ENCODE measurements around the gene RPS23.

Gene RPS23

DNA sequence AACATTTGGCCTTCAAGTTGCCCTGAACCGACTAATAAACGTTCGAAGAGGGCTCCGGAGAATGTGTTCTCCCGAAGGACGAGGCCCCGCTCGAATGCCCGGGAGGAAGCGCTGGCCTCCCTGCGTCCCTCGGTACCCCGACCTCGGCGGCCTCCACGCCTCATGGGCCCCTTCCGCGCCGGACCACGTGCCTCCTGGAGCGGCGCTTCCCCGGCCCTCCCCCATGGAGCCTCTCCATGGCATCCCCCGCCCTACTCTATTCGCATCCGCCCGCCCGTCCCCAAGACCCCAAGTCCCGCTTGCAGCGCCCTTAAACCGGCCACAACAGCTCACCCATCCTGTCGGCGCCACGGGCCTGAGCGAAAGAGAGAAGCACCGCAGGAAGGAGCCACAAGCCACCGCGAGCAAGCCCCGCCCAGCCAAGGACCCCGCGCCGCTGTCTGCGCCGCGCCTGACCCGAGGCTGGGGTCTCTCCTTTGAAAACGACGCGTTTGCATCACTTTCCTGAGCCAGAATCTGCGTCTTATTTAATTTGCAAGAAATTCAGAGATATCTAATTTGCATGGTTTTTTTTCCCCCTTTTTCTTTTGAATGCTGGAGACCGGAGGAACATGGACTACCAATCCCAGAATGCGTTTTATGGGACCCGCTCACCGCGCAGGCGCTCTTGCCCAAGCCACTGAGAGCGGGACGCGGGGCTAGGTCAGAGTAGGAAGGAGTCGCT, at the start of gene RPS23:
TSS of gene RPS23 (minus strand) at position 368 of the 724 bp plus-strand sequence. CDS start at position 337, 31 bp downstream.
- DNase-seq: peak; percentile 60

DNA sequence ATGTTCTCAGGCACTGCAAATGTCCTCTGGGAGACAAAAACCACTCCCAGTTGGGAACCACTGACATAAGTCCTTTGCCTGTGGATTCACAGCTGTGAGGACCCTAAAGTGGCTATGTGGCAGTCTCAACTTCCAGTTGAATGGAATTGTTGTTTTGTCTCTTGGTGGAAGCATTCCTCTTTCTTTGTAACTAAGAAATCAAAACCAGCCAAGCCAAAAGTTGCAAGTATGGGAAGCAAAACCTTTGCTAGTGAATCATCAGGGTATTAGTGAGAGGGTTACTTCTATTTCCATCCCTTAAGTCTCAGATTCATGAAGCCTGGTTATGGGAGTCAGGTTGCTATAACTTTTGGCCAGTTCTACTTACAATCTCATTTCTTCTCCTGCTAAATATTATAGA, 49.8 kb upstream of the RPS23 start:
- no peak for DNase-seq

DNA sequence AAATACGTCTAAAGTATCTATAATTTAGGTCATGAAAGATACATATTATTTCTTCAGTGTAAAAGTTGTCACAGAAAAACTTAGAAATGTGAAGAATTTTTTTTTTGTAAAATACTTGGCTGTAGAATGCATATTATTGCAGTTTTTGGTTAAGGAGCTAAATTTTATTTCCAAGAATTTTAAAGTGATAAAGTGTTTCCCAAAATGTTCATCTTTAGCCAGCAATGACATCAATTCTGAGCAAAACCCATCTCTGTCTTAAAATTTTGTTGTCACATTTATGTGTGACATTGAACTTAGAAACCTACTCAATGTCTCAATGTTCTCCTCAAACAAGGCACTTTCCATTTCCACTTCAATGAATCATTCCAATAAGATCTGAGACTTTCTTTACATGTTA, 47.8 kb upstream of the RPS23 start:
- no peak for DNase-seq

DNA sequence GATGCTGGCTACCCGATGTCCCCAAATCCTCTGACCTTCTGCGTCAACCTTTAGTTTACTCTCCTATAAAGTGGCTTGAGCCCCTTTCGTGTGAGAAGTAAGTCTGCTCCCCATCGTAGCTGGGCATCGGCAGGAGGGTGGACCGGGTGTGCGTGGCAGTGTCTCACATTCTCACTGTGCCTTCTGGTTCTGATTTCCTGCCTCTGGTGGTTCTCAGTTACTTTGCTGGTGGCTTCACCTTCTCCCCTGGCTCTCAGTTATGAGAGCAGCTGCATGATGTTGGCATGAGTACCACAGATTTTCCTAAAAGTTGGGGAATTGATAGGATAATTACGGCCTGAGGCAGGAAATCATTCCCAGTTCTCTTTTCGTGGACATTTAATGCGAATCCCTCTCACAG, 47.0 kb upstream of the RPS23 start:
- no peak for DNase-seq

DNA sequence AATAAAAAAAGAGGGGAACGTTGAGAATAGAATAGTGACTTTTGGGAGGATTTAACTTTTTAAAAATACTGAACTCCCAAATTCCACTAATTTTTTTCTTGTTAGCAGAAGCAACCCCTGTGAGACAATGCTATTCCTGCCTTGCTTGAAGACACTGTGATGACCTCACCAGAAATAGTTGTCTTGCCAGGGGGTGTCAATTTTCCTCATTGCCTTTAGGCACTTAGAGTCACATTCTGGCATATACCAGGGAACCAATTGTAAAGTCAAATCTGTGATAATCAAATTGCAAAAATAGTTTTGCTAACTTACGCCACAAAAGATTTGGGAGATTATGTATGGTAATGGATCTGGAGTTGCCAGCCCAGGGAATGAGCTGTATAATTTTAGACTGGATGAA, 42.8 kb upstream of the RPS23 start:
- no peak for DNase-seq

DNA sequence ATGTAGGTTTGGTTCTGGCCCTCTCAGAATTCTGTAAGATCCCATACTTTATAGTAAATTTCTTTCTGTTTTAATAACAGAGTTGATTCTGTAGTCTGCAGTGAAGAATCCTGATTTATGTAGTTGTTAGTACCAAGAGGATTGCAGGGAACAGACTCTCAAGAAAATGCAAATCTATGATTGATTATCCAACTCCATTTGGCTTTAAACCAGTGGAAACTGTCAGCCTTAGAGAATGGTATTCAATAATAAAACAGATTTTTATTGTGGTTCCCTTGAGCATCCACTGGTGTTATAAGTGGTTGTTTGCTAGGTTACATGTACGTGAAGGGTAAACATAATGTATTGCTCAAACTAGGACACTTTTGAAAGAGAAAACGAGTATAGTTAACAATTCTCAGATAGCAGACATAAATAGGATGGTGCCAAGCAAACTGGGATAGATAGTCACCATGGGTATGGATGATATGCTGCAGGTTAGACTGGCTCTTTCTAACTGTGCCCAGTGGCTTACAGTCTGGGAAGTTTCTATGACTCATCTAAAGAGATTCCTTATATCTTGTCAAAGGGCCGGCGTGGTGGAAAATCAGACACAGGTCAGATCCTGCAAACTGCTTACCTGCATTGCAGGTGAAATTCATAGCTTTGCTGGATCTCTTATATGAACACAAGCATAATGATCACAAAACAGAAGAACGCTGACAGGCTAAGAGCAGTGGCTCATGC, 41.7 kb upstream of the RPS23 start:
- no peak for DNase-seq

DNA sequence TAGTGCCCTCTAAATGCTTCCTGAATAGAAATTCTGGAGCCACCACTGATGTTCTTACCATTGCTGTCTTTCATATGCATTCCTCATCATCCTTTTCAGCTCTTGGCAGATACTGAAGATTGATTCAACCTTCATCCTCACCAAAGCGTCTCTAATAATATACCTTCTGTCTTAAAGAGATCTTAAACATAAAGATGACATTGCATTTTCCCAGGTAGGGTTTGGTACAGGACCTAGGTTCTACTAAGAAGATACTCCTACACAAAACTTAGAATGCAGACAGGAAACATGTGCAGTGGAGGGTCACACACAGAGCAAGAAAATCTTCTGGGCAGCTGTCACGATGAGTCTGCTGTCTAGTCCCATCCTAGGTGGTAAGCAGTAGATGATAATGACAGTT, 41.0 kb upstream of the RPS23 start:
- DNase-seq: no peak

DNA sequence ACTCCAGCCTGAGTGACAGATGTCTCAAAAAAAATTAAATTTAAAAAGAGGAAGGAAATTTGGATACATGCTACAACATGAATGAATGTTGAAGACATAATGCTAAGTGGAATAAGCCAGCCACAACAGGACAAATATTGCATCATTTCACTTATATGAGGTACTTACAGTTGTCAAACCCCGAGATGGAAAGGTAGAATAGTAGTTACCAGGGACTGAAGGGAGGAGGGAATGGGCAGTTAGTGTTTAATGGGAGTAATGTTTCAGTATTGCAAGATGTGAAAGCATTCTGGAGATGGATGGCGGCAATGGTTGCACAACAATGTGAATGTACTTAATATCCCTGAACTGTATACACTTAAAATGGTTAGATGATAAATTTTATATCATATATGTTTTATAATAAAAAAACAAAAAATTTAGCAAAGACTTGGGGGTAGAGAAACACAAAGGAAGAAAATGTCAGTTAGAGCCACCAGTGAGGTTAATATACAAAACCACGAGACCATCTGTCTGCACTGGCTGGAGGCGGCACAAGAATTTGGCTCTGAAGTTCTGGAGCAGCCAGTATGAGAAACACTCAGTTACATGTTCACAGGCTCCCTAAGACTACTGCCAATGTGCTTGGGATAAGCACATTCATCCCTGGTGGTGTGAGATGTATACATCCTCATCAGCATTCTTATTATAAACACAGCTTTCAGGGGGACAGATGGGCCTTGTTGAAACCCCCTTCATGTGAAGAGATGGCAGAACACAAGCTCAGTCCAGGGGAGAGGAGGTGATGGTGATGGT, 37.0 kb upstream of the RPS23 start:
- no peak for DNase-seq

DNA sequence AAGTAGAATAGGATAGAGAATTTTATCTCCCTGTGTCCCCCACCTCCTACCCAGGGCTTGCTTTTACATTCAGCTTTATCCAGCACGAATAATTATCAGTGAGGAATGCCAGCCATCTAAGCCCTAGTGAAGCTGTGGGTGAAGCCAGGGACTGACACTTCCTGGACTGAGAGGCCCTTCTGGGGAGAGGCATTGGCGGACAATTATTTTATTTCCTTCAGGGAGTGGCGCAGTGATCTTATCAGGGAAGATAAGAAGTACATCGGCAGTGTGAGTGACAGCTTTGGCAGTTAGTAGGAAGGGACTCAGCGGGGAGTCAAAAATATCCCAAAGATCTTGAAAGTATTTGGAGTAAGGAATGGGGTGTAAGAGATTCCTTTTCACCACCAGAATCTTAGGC, 34.9 kb upstream of the RPS23 start:
- DNase-seq: no peak

DNA sequence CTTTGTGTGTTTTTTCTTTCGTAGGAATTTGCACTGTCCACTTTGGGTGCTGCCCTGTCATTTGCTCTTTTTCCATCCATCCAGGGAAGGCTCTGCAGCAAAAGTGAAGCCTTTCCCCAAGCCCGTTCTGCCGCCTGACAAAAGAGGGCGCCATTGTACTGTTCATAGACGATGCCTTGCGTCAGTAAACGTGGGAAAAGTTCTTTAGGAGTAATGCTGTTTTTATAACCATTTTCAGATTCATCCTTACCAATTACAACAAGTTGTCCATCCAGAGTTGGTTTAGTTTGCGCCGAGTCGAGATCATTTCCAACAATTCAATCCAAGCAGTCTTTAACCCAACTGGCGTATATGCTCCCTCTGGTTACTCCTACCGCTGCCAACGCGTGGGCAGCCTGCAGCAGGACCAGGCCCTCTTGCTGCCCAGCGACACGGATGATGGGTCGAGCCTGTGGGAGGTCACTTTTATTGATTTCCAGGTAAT, 34.3 kb upstream of the RPS23 start:
- peak; percentile 14 for DNase-seq

DNA sequence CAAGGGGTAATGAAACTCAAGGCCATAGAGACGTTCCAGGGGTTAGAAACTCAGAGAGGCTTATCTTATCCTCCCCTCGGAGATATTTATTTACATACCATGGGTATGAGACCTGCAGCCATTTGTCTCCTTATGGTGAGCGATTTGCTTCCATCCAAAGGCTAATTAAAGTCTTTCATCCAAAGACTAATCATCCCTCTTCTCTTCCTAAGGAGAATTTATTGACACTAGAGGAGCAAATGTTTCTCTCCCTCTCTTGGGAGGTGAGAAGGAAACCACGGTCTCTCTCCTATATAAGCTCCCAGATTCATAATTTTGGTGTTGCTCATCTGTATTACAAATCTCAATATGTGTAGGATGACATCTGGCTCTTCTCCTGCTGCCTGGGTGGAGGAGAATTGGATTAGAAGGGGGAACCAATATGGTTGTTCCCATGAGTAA, 31.0 kb upstream of the RPS23 start:
- DNase-seq: no peak

DNA sequence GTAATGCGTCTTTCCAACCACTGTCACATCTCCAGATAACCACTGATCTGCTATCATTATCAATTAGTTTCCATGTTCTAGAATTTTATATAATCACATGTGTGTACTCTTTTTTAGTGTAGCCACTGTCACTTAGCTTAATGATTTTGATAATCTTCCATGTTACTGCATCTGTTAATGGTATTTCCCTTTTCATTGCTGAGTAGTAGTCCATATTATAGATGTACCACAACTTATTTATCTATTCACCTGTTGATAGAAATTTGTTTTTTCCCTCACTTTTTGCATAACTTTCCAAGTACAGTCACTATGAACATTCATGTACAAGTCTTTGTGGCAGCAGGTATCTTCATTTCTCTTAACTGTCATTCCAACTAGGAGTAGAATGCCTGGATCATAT, 30.3 kb upstream of the RPS23 start:
- DNase-seq: no peak

DNA sequence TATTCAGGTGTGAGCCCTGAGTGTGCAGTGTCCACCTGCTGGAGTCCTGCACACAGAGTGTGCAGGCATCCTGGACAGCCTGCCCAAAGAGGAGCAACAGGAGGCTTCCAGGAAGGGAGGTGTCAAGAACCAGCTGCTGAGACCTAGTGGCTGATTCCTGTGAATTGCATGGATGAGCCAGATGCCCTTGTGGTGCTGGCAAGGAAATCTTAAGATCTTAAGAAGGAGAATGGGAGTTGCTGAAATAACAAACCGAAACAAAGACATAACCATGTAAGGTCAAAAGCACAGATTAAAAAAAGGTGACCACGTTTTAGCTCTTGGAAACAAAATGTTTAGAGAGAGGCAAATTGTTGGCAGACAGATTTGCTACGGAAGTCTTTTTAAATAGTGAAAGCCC, 29.3 kb upstream of the RPS23 start:
- no peak for DNase-seq

DNA sequence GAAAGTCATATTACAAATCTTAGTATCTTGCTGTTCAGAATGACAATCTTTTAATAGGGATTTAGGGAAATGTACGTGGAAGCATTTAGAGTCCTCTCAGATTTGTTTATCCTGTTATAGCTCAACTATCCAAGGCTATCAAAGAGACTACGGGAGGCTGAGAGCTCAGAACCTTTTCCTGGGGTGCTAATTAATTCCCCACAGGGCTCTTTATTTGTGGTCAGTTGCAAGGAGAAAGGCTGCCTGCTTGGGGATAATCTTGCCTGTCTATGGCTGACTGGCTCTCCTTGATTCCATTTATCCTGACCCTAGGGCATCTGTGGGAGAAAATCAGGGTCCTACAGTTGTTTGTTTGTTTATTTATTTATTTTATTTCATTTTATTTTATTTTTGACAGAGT, 28.0 kb upstream of the RPS23 start:
- DNase-seq: no peak

DNA sequence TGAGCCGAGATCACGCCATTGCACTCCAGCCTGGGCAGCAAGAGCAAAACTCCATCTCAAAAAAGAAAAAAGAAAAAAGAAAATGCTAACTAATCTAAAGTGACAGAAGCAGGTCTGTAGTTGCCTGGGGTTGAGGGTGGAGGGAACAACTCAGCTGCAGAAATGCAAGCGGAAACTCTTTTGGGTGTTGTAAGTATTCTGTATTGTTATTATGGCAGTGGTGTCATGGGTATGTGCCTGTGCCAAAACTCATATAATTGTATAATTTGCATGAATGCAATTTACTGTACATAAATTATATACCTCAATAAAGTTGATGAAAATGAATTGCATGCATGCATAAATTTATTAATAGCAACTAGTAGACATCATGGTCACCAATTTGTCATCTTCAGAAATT, 23.0 kb upstream of the RPS23 start:
- no peak for DNase-seq

DNA sequence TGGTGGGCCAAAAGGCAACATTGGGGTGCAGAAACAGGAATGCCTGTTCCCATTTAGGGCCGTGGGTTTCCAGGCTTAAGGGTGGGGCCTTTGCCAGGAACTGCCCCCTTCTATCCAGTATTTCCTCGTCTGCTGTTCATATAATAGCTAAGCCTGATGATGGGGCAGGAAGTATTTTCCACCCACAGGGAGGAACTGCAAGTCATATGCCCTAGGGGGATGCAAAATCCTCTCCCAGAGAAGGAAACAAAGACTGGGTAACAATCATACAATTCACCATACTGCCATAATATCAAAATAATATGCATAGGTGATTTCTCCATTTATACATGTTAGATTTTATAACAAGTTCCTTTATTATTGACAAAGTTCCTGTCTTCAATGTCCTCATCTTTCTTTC, 20.5 kb upstream of the RPS23 start:
- DNase-seq: no peak

DNA sequence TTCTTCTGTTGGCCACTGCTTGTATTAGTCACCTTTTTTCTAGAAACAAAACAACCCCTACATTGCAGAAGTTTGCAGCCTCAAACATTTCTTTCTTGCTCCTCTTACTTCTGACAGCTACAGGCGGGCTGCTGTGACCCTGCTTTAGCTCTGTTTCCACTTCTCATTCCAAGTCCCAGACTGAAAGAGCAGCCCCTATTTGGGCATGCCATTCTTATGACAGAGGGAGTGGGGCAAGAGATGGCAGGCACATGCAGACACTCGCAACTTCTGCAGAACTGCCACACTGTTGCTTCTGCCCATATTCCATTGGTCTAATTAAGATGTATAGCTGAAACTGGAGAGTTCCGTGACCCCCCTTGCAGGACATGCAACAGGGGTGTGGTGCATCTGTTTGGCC, 19.6 kb upstream of the RPS23 start:
- DNase-seq: no peak

DNA sequence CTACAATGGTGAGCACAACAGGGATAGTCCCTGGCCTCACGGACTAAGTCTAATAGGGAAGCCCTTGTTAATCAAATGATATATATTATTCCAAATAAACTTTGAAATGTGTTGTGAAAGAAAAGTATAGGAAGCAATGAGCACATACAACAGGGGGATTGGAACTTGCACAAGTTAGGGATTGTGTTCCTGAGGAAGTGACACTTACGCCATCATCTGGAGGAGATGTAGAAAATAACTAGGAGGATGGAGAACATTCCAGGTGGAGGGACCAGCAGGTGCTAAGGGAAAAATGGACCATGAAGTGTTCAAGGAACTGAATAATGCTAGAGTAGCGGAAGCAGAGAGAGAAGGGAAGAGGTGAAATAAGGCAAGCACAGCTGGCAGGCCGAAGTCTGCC, 18.8 kb upstream of the RPS23 start:
- DNase-seq: no peak

DNA sequence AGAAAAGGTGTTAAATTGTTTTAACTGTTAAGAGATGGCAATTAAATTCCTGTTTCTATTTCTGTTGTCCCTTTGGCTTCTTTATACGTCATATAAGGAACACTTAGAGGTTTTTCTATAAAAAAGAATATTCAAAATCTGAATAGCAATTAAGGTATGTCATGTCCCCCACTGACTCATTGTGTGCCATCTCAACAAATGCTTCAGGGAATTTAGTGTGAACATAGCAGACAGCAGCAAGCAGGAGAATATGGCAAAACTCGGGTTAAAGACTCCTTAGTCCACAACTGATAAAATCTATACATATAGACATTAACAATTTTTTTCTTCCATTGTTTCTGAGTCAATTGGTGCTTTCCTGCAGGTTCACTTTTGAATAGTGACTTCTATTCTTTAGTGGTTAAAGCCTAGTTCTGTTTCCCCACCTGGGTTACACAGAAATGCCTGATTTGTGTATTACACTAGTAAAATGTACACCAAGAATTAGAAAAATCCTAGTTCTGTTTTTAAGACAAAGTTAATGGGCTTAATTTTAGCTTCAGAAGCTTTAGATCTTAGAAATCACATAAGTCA, 17.9 kb upstream of the RPS23 start:
- DNase-seq: no peak

DNA sequence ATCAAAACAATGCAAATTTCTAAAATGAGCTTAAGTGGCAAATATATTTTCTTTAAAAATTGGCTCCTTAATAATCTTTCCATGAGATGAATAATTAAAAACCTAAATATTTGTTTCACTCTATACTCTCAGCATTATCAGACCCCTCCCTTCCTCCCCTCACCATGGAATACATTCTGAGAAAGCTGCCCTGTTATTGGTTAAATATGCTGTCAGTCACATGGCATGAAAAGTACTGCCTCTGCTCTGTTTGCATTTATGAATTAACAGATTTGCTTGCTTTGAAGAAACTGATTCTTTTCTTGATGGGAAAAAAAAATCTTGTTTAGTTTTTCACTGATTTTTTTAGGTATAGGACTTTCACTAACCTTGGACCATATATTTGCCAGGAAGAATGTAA, 17.0 kb upstream of the RPS23 start:
- no peak for DNase-seq

DNA sequence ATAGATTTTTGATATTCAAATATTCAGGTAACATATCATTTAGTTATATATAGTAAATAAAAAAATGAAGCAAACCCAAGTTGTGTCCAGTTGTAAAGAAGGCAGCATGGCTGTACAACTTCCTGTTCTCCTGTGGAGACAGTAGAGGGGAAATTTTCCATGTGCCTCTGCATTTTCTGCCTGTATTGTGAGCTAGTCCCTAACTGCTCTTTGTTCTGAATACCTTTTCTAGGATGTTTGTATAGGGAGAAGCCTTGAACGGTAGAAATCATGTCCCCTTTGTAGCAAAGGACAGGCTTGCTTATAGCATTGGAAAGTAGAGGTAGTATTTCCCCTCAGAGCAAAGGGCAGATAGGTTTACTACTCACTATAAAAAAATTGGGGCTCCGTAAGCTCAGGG, 13.3 kb upstream of the RPS23 start:
- DNase-seq: no peak

DNA sequence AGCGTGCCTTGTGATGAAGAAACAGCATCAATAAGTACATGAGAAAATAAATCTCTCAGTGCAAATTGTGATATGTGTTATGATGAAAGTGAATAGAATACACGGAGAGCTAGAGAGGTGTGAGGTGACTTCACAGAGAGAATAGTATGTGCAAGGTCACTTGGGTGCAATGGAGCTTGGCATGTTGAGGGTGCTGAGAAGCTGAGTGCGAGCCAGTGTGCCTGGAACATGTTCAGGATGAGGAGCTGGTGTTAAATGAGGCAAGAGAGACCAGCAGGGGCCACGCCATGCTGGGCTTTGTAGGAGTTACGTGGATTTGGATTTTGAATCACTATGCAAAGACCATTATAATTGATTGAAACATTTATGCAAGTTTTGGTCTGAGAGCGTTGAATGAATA, 12.8 kb upstream of the RPS23 start:
- no peak for DNase-seq

DNA sequence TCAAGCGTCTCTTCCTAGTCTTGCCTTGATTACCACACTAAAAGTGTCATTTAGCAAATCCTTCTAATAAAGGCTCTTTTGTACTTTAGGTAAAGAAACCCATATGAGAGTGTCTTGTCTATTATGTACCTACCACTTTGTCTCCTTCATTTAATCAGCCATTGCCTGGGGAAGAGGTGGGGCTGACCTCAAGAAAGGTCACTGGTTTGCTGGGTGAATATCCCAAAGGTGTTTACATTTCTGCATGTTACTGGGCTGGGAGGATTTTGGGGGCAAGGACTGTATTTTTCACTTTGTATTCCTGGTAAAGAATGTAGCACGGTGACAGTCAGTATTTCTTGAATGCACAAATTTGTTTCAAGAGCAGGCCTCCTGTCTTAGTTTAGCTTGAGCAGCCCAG, 11.9 kb upstream of the RPS23 start:
- no peak for DNase-seq

All from NCI-H187 treated with DMSO at 0.1 percent for 48 hours (cell line).